ENCODE data around the gene TMEM151B.

The TMEM151B gene

DNA sequence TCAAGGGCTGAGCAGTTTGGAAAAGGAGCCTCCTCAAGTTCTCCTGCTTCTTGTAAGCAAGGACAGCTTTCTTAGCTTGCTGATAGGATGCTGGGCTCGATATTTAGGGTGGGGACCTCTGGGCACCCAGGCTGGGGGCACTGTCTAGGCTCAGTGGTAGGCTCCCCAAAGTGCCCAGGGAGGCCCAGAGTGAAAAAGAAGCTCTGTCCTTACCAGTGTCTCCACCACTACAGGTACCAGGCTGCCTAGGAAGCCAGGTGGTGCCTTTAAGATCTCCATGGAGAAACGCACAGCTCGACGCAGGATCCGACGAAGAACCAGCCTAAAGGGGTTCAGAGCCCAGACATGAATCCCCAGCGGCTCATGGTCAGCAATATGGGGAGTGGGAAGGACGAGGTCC, 36.5 kb downstream of the TMEM151B start:
- Histone ChIP-seq H3K27me3 (no peaks in the 10 kb centered on the region), H3K4me1 (peaks cover 0 to 1% (median 0%) of the 10 kb centered on the region in 4 donors), H3K36me3 (peaks cover 36 to 100% (median 90%) of the 10 kb centered on the region in 3 donors), H3K27ac (no peak overlapping the region), H3K9me3 (no peaks in the 10 kb centered on the region), H3K4me3 (no peak overlapping the region)
- no peak for DNase-seq
- TF ChIP-seq, protein P1, sequence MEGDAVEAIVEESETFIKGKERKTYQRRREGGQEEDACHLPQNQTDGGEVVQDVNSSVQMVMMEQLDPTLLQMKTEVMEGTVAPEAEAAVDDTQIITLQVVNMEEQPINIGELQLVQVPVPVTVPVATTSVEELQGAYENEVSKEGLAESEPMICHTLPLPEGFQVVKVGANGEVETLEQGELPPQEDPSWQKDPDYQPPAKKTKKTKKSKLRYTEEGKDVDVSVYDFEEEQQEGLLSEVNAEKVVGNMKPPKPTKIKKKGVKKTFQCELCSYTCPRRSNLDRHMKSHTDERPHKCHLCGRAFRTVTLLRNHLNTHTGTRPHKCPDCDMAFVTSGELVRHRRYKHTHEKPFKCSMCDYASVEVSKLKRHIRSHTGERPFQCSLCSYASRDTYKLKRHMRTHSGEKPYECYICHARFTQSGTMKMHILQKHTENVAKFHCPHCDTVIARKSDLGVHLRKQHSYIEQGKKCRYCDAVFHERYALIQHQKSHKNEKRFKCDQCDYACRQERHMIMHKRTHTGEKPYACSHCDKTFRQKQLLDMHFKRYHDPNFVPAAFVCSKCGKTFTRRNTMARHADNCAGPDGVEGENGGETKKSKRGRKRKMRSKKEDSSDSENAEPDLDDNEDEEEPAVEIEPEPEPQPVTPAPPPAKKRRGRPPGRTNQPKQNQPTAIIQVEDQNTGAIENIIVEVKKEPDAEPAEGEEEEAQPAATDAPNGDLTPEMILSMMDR (IDR thresholded peaks at IDR 0.05) = no peak
- intact Hi-C loops (cut with DNase I; ENCODE audit: low total_unique reads) = no loop called here

DNA sequence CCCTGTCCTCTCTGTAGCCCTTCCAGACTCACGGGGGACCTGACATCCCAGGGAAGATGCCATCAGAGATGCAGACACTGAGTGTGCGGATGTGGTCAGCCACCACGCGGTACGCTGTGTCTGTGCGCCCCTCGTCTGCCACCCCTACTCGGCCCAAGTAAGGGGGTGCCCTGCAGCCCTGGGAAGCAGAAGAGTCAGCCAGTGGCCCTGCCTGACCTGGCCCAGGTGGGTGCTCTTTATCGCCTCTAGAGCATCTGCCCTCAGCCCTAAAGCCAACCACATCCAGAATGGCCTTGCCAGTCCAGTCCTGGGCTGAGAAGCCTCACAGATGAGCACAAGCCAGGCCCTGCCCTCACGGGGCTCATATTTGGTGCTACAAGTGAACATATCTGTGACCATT, 37.0 kb downstream of the TMEM151B start:
- DNase-seq = no peak
- Histone ChIP-seq H3K4me3 (no peak overlapping the region), H3K4me1 (peaks cover 0 to 5% (median 4%) of the 10 kb centered on the region in 4 donors), H3K36me3 (peaks cover 31 to 97% (median 85%) of the 10 kb centered on the region in 3 donors), H3K27me3 (no peaks in the 10 kb centered on the region), H3K9me3 (no peaks in the 10 kb centered on the region), H3K27ac (no peak overlapping the region)
- intact Hi-C loops (cut with DNase I; ENCODE audit: low total_unique reads) = no loop called here
- TF ChIP-seq, protein P1 (IDR thresholded peaks at IDR 0.05) = no peak

DNA sequence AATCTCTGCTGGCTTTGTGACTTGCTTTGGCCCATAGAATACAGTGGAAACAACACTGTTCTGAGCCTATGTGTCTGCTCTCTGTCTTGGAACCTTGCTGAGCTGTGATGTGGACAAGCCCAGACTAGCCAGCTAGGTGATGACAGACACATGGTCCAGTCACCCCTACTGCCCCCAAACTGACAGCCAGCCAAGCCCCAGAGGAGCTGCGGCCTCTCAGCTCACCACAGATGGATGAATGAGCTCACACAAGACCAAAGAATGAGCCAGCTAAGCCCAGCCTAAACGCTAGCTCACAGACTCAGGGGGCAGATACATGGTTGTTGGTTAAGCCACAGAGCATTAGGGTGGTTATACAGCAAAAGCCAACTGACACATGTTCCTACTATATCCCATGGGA, 38.8 kb downstream of the TMEM151B start:
- Histone ChIP-seq H3K9me3 (no peaks in the 10 kb centered on the region), H3K4me3 (no peak overlapping the region), H3K4me1 (peaks cover 0 to 11% (median 9%) of the 10 kb centered on the region in 4 donors), H3K27ac (no peak overlapping the region), H3K36me3 (peaks cover 15 to 78% (median 66%) of the 10 kb centered on the region in 3 donors), H3K27me3 (no peaks in the 10 kb centered on the region)
- intact Hi-C loops (cut with DNase I; ENCODE audit: low total_unique reads) = no loop called here
- TF ChIP-seq, protein P1 (IDR thresholded peaks at IDR 0.05) = no peak
- DNase-seq = no peak

DNA sequence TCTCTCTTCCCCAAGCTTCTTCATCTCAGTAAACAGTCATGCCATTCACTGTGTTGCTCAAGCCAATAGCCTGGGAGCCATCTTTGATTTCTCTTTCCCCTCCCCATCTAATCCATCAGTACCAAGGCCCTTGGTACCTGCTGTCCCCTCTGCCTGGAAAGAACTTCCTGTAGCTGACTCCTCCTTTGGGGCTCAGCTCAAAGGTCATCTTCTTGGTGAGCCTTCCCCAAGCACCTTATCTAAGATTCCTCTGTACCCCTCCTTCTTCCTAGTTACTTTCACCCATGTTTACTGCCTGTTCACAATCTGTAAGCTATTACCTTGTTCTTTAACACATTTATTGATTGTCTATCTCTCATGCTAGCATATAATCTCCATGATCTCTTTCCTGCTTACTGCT, 39.4 kb downstream of the TMEM151B start:
- Histone ChIP-seq H3K27ac (no peak overlapping the region), H3K9me3 (no peaks in the 10 kb centered on the region), H3K36me3 (peaks cover 11 to 73% (median 63%) of the 10 kb centered on the region in 3 donors), H3K4me3 (no peak overlapping the region), H3K4me1 (peaks cover 0 to 11% (median 9%) of the 10 kb centered on the region in 4 donors), H3K27me3 (no peaks in the 10 kb centered on the region)
- TF ChIP-seq, protein P1 (IDR thresholded peaks at IDR 0.05) = no peak
- intact Hi-C loops (cut with DNase I; ENCODE audit: low total_unique reads) = no loop called here
- no peak for DNase-seq

DNA sequence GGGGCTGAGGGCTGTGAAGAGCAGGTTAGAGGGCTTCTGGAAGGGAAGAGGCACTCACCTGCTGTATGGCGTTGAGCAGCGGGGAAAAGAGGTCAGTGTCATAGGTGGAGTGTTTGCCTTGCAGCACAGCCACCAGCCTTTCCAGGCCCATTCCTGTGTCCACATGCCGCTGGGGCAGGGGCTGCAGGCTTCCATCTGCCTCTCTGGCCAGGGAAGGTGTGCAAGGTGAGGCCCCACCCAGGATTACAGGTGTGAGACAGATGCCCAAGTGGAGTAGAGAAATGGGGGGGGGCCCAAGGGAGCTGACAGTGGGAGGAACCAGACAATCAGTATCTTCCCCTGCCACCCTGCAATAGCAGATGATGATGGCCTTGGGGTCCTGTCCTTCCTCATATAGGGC, 40.0 kb downstream of the TMEM151B start:
- Histone ChIP-seq H3K4me1 (peaks cover 0 to 11% (median 9%) of the 10 kb centered on the region in 4 donors), H3K36me3 (peaks cover 7 to 67% (median 57%) of the 10 kb centered on the region in 3 donors), H3K27ac (no peak overlapping the region), H3K27me3 (no peaks in the 10 kb centered on the region), H3K9me3 (no peaks in the 10 kb centered on the region), H3K4me3 (no peak overlapping the region)
- DNase-seq = peak in 1 of 2 donors; percentile 24
- intact Hi-C loops (cut with DNase I; ENCODE audit: low total_unique reads) = no loop called here
- TF ChIP-seq, protein P1 (IDR thresholded peaks at IDR 0.05) = no peak

DNA sequence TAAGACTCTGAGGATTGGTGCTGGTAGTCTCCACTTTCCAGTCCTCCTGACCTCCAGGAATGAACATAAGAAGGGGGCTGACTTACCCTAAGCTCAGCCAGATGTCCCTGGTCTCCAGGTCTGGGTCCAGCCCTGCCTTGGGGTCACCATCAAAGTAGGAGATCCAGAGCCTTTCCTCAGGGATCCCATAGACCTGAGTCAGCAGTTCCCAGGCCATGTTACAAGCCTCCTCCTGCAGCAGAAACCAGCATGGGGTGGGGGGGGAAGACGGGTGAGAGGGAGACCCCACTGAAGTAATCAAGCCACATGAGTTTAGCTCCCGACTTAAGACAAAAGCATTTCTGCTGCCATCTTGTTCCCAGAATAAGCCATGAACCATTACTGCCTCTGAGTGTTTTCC, 41.1 kb downstream of the TMEM151B start:
- no peak for DNase-seq
- intact Hi-C loops (cut with DNase I; ENCODE audit: low total_unique reads) = no loop called here
- H3K4me3 ChIP-seq = no peak overlapping the region
- no peaks in the 10 kb centered on the region for H3K27me3 ChIP-seq
- no peak overlapping the region for H3K27ac ChIP-seq
- TF ChIP-seq, protein P1 (IDR thresholded peaks at IDR 0.05) = no peak
- peaks cover 7 to 56% (median 46%) of the 10 kb centered on the region in 3 donors for H3K36me3 ChIP-seq
- H3K9me3 ChIP-seq = no peaks in the 10 kb centered on the region
- peaks cover 0 to 11% (median 9%) of the 10 kb centered on the region in 4 donors for H3K4me1 ChIP-seq

Measured in tibial artery (tissue), 4 donors.